HL-60/S4 treated with phorbol 12-myristate 13-acetate at 8.2 ng/mL for 4 days and 3 days (cell line): ENCODE measurements around the gene IFT88.
"Not testable (repeated sequence)": the region's sequence is repeated elsewhere in the genome, so short reads cannot be mapped to it uniquely, and the experiment has no call there.

ENCODE experiments used
- in situ Hi-C: fragments of 300-500 bp; cut with MboI; formaldehyde crosslinking; loops from 2 replicates; pipeline ENCODE4 v1.15.0; 2022; ENCODE audit warnings: low sequenced_read_pairs

Gene IFT88

GRCh38 chr13:20616059-20616797 lies 49.3 kb downstream of the IFT88 start:
- in situ Hi-C loops, result no loop called here

GRCh38 chr13:20623000-20623399 lies 56.0 kb downstream of the IFT88 start:
- in situ Hi-C loops, result no loop called here

GRCh38 chr13:20624213-20624612 lies 57.3 kb downstream of the IFT88 start:
- in situ Hi-C loops, result no loop called here

- in situ Hi-C loops, result no loop called here
Measured at GRCh38 chr13:20633802-20634201, 66.8 kb downstream of the IFT88 start.

GRCh38 chr13:20636079-20636478 lies 69.1 kb downstream of the IFT88 start:
- in situ Hi-C loops, result no loop called here

GRCh38 chr13:20637811-20638210 lies 70.9 kb downstream of the IFT88 start:
- in situ Hi-C loops, result no loop called here

GRCh38 chr13:20647758-20648157 lies 80.8 kb downstream of the IFT88 start:
- in situ Hi-C loops, result no loop called here

- in situ Hi-C loops, result no loop called here
Measured at GRCh38 chr13:20652946-20653345, 86.0 kb downstream of the IFT88 start.

GRCh38 chr13:20654156-20654555 lies 87.2 kb downstream of the IFT88 start:
- in situ Hi-C loops, result no loop called here

GRCh38 chr13:20658451-20659040 lies 91.6 kb downstream of the IFT88 start:
- in situ Hi-C loops, result no loop called here

- in situ Hi-C loops, result no loop called here
Measured at GRCh38 chr13:20664351-20664750, 97.4 kb downstream of the IFT88 start.

- in situ Hi-C loops, result no loop called here
Measured at GRCh38 chr13:20666948-20667347, 100.0 kb downstream of the IFT88 start.

- in situ Hi-C loops, result no loop called here
Measured at GRCh38 chr13:20667857-20668437, 101.0 kb downstream of the IFT88 start.

- in situ Hi-C loops, result no loop called here
Measured at GRCh38 chr13:20669162-20669561, 102.2 kb downstream of the IFT88 start.

GRCh38 chr13:20671789-20672188 lies 104.8 kb downstream of the IFT88 start:
- in situ Hi-C loops, result no loop called here

GRCh38 chr13:20672772-20673171 lies 105.8 kb downstream of the IFT88 start:
- in situ Hi-C loops, result no loop called here

- in situ Hi-C loops, result no loop called here
Measured at GRCh38 chr13:20673715-20674114, 106.8 kb downstream of the IFT88 start.

- in situ Hi-C loops, result no loop called here
Measured at GRCh38 chr13:20676213-20676612, 109.3 kb downstream of the IFT88 start.

- in situ Hi-C loops, result not testable (repeated sequence)
Measured at GRCh38 chr13:20678606-20679005, 111.6 kb downstream of the IFT88 start.

- in situ Hi-C loops, result no loop called here
Measured at GRCh38 chr13:20679879-20680278, 112.9 kb downstream of the IFT88 start.

GRCh38 chr13:20680416-20681080 lies 113.6 kb downstream of the IFT88 start:
- in situ Hi-C loops, result no loop called here

- in situ Hi-C loops, result not testable (repeated sequence)
Measured at GRCh38 chr13:20681481-20681880, 114.5 kb downstream of the IFT88 start.
